Measurements from ENCODE around the gene ADAM33. TPM values are rescaled to one million over a fixed set of nuclear protein-coding genes. Genes with fewer than 3 reads are reported as not detected.

ADAM33 gene
- total RNA-seq, 1 experiment from 2014 or later: not detected

GRCh38 chr20:3724356-3724755 is 42.5 kb upstream of the ADAM33 start:
- intact Hi-C loops (cut with micrococcal nuclease; ENCODE audit: unreplicated experiment): no loop called here
- H3K4me3 Mint-ChIP-seq (ENCODE audit: low read depth, unreplicated experiment): no peak overlapping the region
- BruUV-seq (replicated peaks): no TSS peak
- no peak overlapping the region for H3K27ac Mint-ChIP-seq (ENCODE audit: unreplicated experiment)
- H3K9me3 Mint-ChIP-seq (ENCODE audit: low read depth, unreplicated experiment): no peaks in the 10 kb centered on the region
- CTCF ChIA-PET: interaction anchor here (0.8 kb wide), 1 partner anchor 13 kb away, joined by 3 read pairs; no protein-coding TSS in a partner anchor
- no peak for DNase-seq
- peaks cover 52% of the 10 kb centered on the region for H3K27me3 Mint-ChIP-seq (ENCODE audit: unreplicated experiment)
- H3K36me3 Mint-ChIP-seq (ENCODE audit: insufficient read depth, unreplicated experiment): no peaks in the 10 kb centered on the region
- no peaks in the 10 kb centered on the region for H3K4me1 Mint-ChIP-seq (ENCODE audit: low read depth, unreplicated experiment)
- TF ChIP-seq CTCF (IDR thresholded peaks at IDR 0.05; ENCODE audit: unreplicated experiment): no peak

GRCh38 chr20:3723284-3723683 is 41.5 kb upstream of the ADAM33 start:
- Mint-ChIP-seq H3K27me3 (ENCODE audit: unreplicated experiment) (peaks cover 46% of the 10 kb centered on the region), H3K36me3 (ENCODE audit: insufficient read depth, unreplicated experiment) (no peaks in the 10 kb centered on the region), H3K9me3 (ENCODE audit: low read depth, unreplicated experiment) (no peaks in the 10 kb centered on the region), H3K27ac (ENCODE audit: unreplicated experiment) (no peak overlapping the region), H3K4me3 (ENCODE audit: low read depth, unreplicated experiment) (no peak overlapping the region), H3K4me1 (ENCODE audit: low read depth, unreplicated experiment) (no peaks in the 10 kb centered on the region)
- no TSS peak for BruUV-seq (replicated peaks)
- intact Hi-C loops (cut with micrococcal nuclease; ENCODE audit: unreplicated experiment): no loop called here
- no peak for TF ChIP-seq CTCF (IDR thresholded peaks at IDR 0.05; ENCODE audit: unreplicated experiment)
- CTCF ChIA-PET: no interaction called here
- no peak for DNase-seq

GRCh38 chr20:3721912-3722311 is 40.1 kb upstream of the ADAM33 start:
- DNase-seq: no peak
- no TSS peak for BruUV-seq (replicated peaks)
- Mint-ChIP-seq H3K36me3 (ENCODE audit: insufficient read depth, unreplicated experiment) (no peaks in the 10 kb centered on the region), H3K27ac (ENCODE audit: unreplicated experiment) (no peak overlapping the region), H3K4me3 (ENCODE audit: low read depth, unreplicated experiment) (no peak overlapping the region), H3K27me3 (ENCODE audit: unreplicated experiment) (peaks cover 32% of the 10 kb centered on the region), H3K4me1 (ENCODE audit: low read depth, unreplicated experiment) (no peaks in the 10 kb centered on the region), H3K9me3 (ENCODE audit: low read depth, unreplicated experiment) (no peaks in the 10 kb centered on the region)
- no peak for TF ChIP-seq CTCF (IDR thresholded peaks at IDR 0.05; ENCODE audit: unreplicated experiment)
- CTCF ChIA-PET: no interaction called here
- intact Hi-C loops (cut with micrococcal nuclease; ENCODE audit: unreplicated experiment): no loop called here

- H3K36me3 Mint-ChIP-seq (ENCODE audit: insufficient read depth, unreplicated experiment): no peaks in the 10 kb centered on the region
- no peak overlapping the region for H3K4me3 Mint-ChIP-seq (ENCODE audit: low read depth, unreplicated experiment)
- no peaks in the 10 kb centered on the region for H3K4me1 Mint-ChIP-seq (ENCODE audit: low read depth, unreplicated experiment)
- intact Hi-C loops (cut with micrococcal nuclease; ENCODE audit: unreplicated experiment): no loop called here
- no peaks in the 10 kb centered on the region for H3K9me3 Mint-ChIP-seq (ENCODE audit: low read depth, unreplicated experiment)
- TF ChIP-seq CTCF (IDR thresholded peaks at IDR 0.05; ENCODE audit: unreplicated experiment): no peak
- H3K27me3 Mint-ChIP-seq (ENCODE audit: unreplicated experiment): peaks cover 26% of the 10 kb centered on the region
- no peak for DNase-seq
- no peak overlapping the region for H3K27ac Mint-ChIP-seq (ENCODE audit: unreplicated experiment)
- CTCF ChIA-PET: interaction anchor here (1.5 kb wide), 1 partner anchor 9 kb away, joined by 3 read pairs; no protein-coding TSS in a partner anchor
- BruUV-seq (replicated peaks): no TSS peak
Measured at GRCh38 chr20:3720626-3721025, 38.8 kb upstream of the ADAM33 start.
